Measurements from ENCODE around the gene SEMA3A. TPM values are rescaled to one million over a fixed set of nuclear protein-coding genes. Genes with fewer than 3 reads are reported as not detected.

Gene SEMA3A
- total RNA-seq, 1 donor = 47.1 TPM

GRCh38 chr7:84136809-84137208 is 57.8 kb downstream of the SEMA3A start:
- no peak for TF ChIP-seq CTCF (IDR thresholded peaks at IDR 0.05; ENCODE audit: insufficient read depth, low read depth, low read length)
- no peak for DNase-seq (ENCODE audit: low read depth)
- no peak overlapping the region for H3K4me3 ChIP-seq (ENCODE audit: low read depth, low read length)

GRCh38 chr7:84136336-84136735 is 58.3 kb downstream of the SEMA3A start:
- H3K4me3 ChIP-seq (ENCODE audit: low read depth, low read length) = no peak overlapping the region
- DNase-seq (ENCODE audit: low read depth) = no peak
- TF ChIP-seq CTCF (IDR thresholded peaks at IDR 0.05; ENCODE audit: insufficient read depth, low read depth, low read length) = no peak

- TF ChIP-seq CTCF (IDR thresholded peaks at IDR 0.05; ENCODE audit: insufficient read depth, low read depth, low read length) = no peak
- no peak for DNase-seq (ENCODE audit: low read depth)
- no peak overlapping the region for H3K4me3 ChIP-seq (ENCODE audit: low read depth, low read length)
Measured at GRCh38 chr7:84134169-84134568, 60.4 kb downstream of the SEMA3A start.

GRCh38 chr7:84125654-84126053 is 68.9 kb downstream of the SEMA3A start:
- no peak for DNase-seq (ENCODE audit: low read depth)
- no peak for TF ChIP-seq CTCF (IDR thresholded peaks at IDR 0.05; ENCODE audit: insufficient read depth, low read depth, low read length)
- H3K4me3 ChIP-seq (ENCODE audit: low read depth, low read length) = no peak overlapping the region

GRCh38 chr7:84123965-84124547 is 70.5 kb downstream of the SEMA3A start:
- TF ChIP-seq CTCF (IDR thresholded peaks at IDR 0.05; ENCODE audit: insufficient read depth, low read depth, low read length) = no peak
- DNase-seq (ENCODE audit: low read depth) = no peak
- H3K4me3 ChIP-seq (ENCODE audit: low read depth, low read length) = no peak overlapping the region

- no peak for TF ChIP-seq CTCF (IDR thresholded peaks at IDR 0.05; ENCODE audit: insufficient read depth, low read depth, low read length)
- no peak overlapping the region for H3K4me3 ChIP-seq (ENCODE audit: low read depth, low read length)
- no peak for DNase-seq (ENCODE audit: low read depth)
Measured at GRCh38 chr7:84122582-84123360, 71.8 kb downstream of the SEMA3A start.

Data from fibroblast of villous mesenchyme (primary cell).